Mesenchymal stem cell (in vitro differentiated cells and primary cell): ENCODE measurements around the gene CAMTA1.

Source experiments
- DNase-seq: peaks from one replicate; pipeline ENCODE4 v3.0.0-alpha.2; 2013
- H2AFZ ChIP-seq: one replicate; pipeline ENCODE4 v1.6.1; 2013; ENCODE audit warnings: low read depth, mild to moderate bottlenecking, control low read depth, inconsistent platforms, low read length, moderate library complexity
- H2AK5ac ChIP-seq: 2 replicates; pipeline ENCODE4 v1.6.1; 2013; ENCODE audit warnings: low read length, moderate library complexity, mild to moderate bottlenecking, inconsistent platforms; ENCODE audit not compliant: severe bottlenecking
- H2BK120ac ChIP-seq: one replicate; pipeline ENCODE4 v1.6.1; 2013; ENCODE audit warnings: low read depth, mild to moderate bottlenecking, inconsistent platforms, low read length, moderate library complexity
- H2BK12ac ChIP-seq, 2 experiments: one replicate each; pipeline ENCODE4 v1.6.1; 2013; ENCODE audit warnings: inconsistent platforms in 2 of 2, low read length in 2 of 2, mild to moderate bottlenecking in 2 of 2, moderate library complexity in 2 of 2, control low read depth in 1 of 2
- H2BK15ac ChIP-seq: one replicate; pipeline ENCODE4 v1.6.1; 2013; ENCODE audit warnings: mild to moderate bottlenecking, low read depth, inconsistent platforms; ENCODE audit not compliant: poor library complexity, severe bottlenecking
- H2BK5ac ChIP-seq: 2 replicates; pipeline ENCODE4 v1.6.1; 2013; ENCODE audit warnings: low read depth, mild to moderate bottlenecking, low read length, control low read depth, inconsistent platforms; ENCODE audit not compliant: poor library complexity, severe bottlenecking
- H3K14ac ChIP-seq, 2 experiments: one replicate each; pipeline ENCODE4 v1.6.1; 2013; ENCODE audit warnings: inconsistent platforms in 2 of 2, low read length in 2 of 2, control low read depth in 1 of 2, mild to moderate bottlenecking in 1 of 2, moderate library complexity in 1 of 2
- H3K18ac ChIP-seq, 2 experiments: one replicate each; pipeline ENCODE4 v1.6.1; 2013; ENCODE audit warnings: inconsistent platforms in 2 of 2, low read length in 2 of 2, control low read depth in 1 of 2, low read depth in 1 of 2, mild to moderate bottlenecking in 1 of 2
- H3K23ac ChIP-seq, 2 experiments: one replicate each; pipeline ENCODE4 v1.6.1; 2013; ENCODE audit warnings: inconsistent platforms in 2 of 2, low read length in 2 of 2, mild to moderate bottlenecking in 2 of 2, moderate library complexity in 2 of 2, control low read depth in 1 of 2
- H3K27ac ChIP-seq: 2 replicates; pipeline ENCODE4 v1.5.1; 2013; ENCODE audit warnings: mild to moderate bottlenecking, moderate library complexity, low read length, control low read depth, inconsistent platforms; ENCODE audit not compliant: poor library complexity, severe bottlenecking
- H3K27me3 ChIP-seq, 2 experiments: 2 replicates each; pipeline versions ENCODE4 v1.6.1 to v1.7.0; 2013; ENCODE audit warnings: low read length in 2 of 2, mild to moderate bottlenecking in 2 of 2, moderate library complexity in 2 of 2, control low read depth in 1 of 2, inconsistent platforms in 1 of 2; ENCODE audit not compliant: control insufficient read depth in 1 of 2, insufficient read depth in 1 of 2
- H3K36me3 ChIP-seq, 2 experiments: 2 replicates each; pipeline versions ENCODE4 v1.6.1 to v1.7.0; 2013; ENCODE audit warnings: low read length in 2 of 2, control low read depth in 1 of 2, inconsistent platforms in 1 of 2, low read depth in 1 of 2, mild to moderate bottlenecking in 1 of 2; ENCODE audit not compliant: insufficient read depth in 2 of 2, control insufficient read depth in 1 of 2
- H3K4ac ChIP-seq, 2 experiments: one replicate each; pipeline ENCODE4 v1.6.1; 2013; ENCODE audit warnings: inconsistent platforms in 2 of 2, low read length in 2 of 2, mild to moderate bottlenecking in 2 of 2, moderate library complexity in 2 of 2, control low read depth in 1 of 2, low read depth in 1 of 2
- H3K4me1 ChIP-seq: 2 replicates; pipeline ENCODE4 v1.6.1; 2013; ENCODE audit warnings: low read depth, low read length, control low read depth; ENCODE audit not compliant: control insufficient read depth, insufficient read depth
- H3K4me2 ChIP-seq: 2 replicates; pipeline ENCODE4 v1.6.1; 2013; ENCODE audit warnings: low read length, mild to moderate bottlenecking, inconsistent platforms; ENCODE audit not compliant: poor library complexity, severe bottlenecking
- H3K4me3 ChIP-seq, 2 experiments: 2 replicates each; pipeline versions ENCODE4 v1.5.1 to v1.7.0; 2013; ENCODE audit warnings: low read length in 2 of 2, mild to moderate bottlenecking in 2 of 2, control low read depth in 1 of 2, low read depth in 1 of 2; ENCODE audit not compliant: insufficient read depth in 1 of 2
- H3K79me1 ChIP-seq: replicated peaks from 2 replicates; pipeline ENCODE4 v1.6.1; 2013; ENCODE audit warnings: mild to moderate bottlenecking, control low read depth, low read length, inconsistent platforms; ENCODE audit not compliant: poor library complexity, severe bottlenecking
- H3K9ac ChIP-seq: 2 replicates; pipeline ENCODE4 v1.7.0; 2013; ENCODE audit warnings: mild to moderate bottlenecking, low read length, moderate library complexity
- H3K9me3 ChIP-seq: 2 replicates; pipeline ENCODE4 v1.7.0; 2013; ENCODE audit warnings: mild to moderate bottlenecking, low read length; ENCODE audit not compliant: control insufficient read depth
- H4K8ac ChIP-seq: one replicate; pipeline ENCODE4 v1.6.1; 2013; ENCODE audit warnings: inconsistent platforms, mild to moderate bottlenecking, low read length, moderate library complexity
- H4K91ac ChIP-seq: one replicate; pipeline ENCODE4 v1.6.1; 2013; ENCODE audit warnings: mild to moderate bottlenecking, low read length, inconsistent platforms
- WGBS: methylation state at CpG from one replicate; pipeline ENCODE4 v1.1.7; 2013; ENCODE audit warnings: mixed read lengths; 5-methylcytosine and 5-hydroxymethylcytosine counted together

Gene CAMTA1

GRCh38 chr1:7280347-7280960 lies 495.2 kb downstream of the CAMTA1 start:
- Histone ChIP-seq H3K18ac (no peak overlapping the region), H3K27me3 (no peaks in the 10 kb centered on the region), H4K91ac (no peak overlapping the region), H2BK12ac (peak overlapping the region in 1 of 2 experiments; percentile 21), H3K9ac (no peak overlapping the region), H3K4me2 (no peak overlapping the region), H3K4ac (no peak overlapping the region), H3K36me3 (no peaks in the 10 kb centered on the region), H3K23ac (no peak overlapping the region), H2BK120ac (no peak overlapping the region), H2BK15ac (no peak overlapping the region), H3K4me3 (no peak overlapping the region), H2AFZ (peak overlapping the region; percentile 18), H2AK5ac (no peak overlapping the region), H2BK5ac (no peak overlapping the region), H3K79me1 (no peaks in the 10 kb centered on the region), H3K14ac (no peak overlapping the region), H3K4me1 (peaks cover 14% of the 10 kb centered on the region), H3K9me3 (peaks cover 5% of the 10 kb centered on the region), H3K27ac (no peak overlapping the region), H4K8ac (no peak overlapping the region)
- DNase-seq = no peak
- 83% methylated on average over 7 of the region's 7 CpGs for WGBS

GRCh38 chr1:7281821-7282220 lies 496.6 kb downstream of the CAMTA1 start:
- Histone ChIP-seq H3K36me3 (no peaks in the 10 kb centered on the region), H3K4me2 (no peak overlapping the region), H2BK15ac (no peak overlapping the region), H4K8ac (no peak overlapping the region), H2AK5ac (no peak overlapping the region), H3K14ac (no peak overlapping the region), H2AFZ (no peak overlapping the region), H3K79me1 (no peaks in the 10 kb centered on the region), H3K4me1 (peaks cover 14% of the 10 kb centered on the region), H3K27ac (no peak overlapping the region), H3K18ac (no peak overlapping the region), H3K23ac (no peak overlapping the region), H3K27me3 (no peaks in the 10 kb centered on the region), H3K4ac (no peak overlapping the region), H4K91ac (no peak overlapping the region), H2BK5ac (no peak overlapping the region), H2BK120ac (no peak overlapping the region), H2BK12ac (no peak overlapping the region), H3K9me3 (peaks cover 5% of the 10 kb centered on the region), H3K4me3 (peak overlapping the region in 1 of 2 experiments; percentile 37), H3K9ac (no peak overlapping the region)
- 69% methylated on average over 5 of the region's 5 CpGs for WGBS
- DNase-seq = peak; percentile 76

GRCh38 chr1:7284839-7285435 lies 499.7 kb downstream of the CAMTA1 start:
- Histone ChIP-seq H3K14ac (peak overlapping the region in 1 of 2 experiments; percentile 44), H3K4ac (no peak overlapping the region), H3K4me2 (no peak overlapping the region)

GRCh38 chr1:7285856-7286454 lies 500.7 kb downstream of the CAMTA1 start:
- Histone ChIP-seq H2AFZ (no peak overlapping the region), H3K9ac (no peak overlapping the region), H3K4me1 (peaks cover 11% of the 10 kb centered on the region), H2BK12ac (peak overlapping the region in 1 of 2 experiments; percentile 59), H3K9me3 (no peaks in the 10 kb centered on the region), H4K8ac (no peak overlapping the region), H2AK5ac (no peak overlapping the region), H3K23ac (no peak overlapping the region), H3K18ac (no peak overlapping the region), H3K4me3 (no peak overlapping the region), H4K91ac (no peak overlapping the region), H3K14ac (no peak overlapping the region), H3K36me3 (no peaks in the 10 kb centered on the region), H2BK120ac (no peak overlapping the region), H3K27ac (no peak overlapping the region), H3K4me2 (no peak overlapping the region), H2BK15ac (no peak overlapping the region), H3K27me3 (no peaks in the 10 kb centered on the region), H3K79me1 (no peaks in the 10 kb centered on the region), H2BK5ac (no peak overlapping the region), H3K4ac (no peak overlapping the region)
- 97% methylated on average over 10 of the region's 10 CpGs for WGBS
- DNase-seq = no peak

More at GRCh38 chr1:7284839-7285435, 499.7 kb downstream of the CAMTA1 start:
- Histone ChIP-seq H3K79me1 (no peaks in the 10 kb centered on the region), H3K36me3 (no peaks in the 10 kb centered on the region), H2AK5ac (peak overlapping the region; percentile 35), H3K18ac (peak overlapping the region in 1 of 2 experiments; percentile 75), H2BK15ac (peak overlapping the region; percentile 60), H2AFZ (no peak overlapping the region), H3K27ac (no peak overlapping the region), H2BK5ac (no peak overlapping the region), H2BK120ac (no peak overlapping the region), H3K4me1 (peaks cover 11% of the 10 kb centered on the region), H3K23ac (no peak overlapping the region), H3K9ac (no peak overlapping the region), H4K8ac (peak overlapping the region; percentile 45), H3K4me3 (no peak overlapping the region), H2BK12ac (peak overlapping the region in 1 of 2 experiments; percentile 70), H3K27me3 (no peaks in the 10 kb centered on the region), H4K91ac (no peak overlapping the region), H3K9me3 (no peaks in the 10 kb centered on the region)
- DNase-seq = no peak
- 84% methylated on average over 9 of the region's 10 CpGs for WGBS
